Activated naive CD4-positive, alpha-beta T cell treated with anti-CD3 and anti-CD28 coated beads for 36 hours (primary cell): ENCODE measurements around the gene STK36. TPM values are rescaled to one million over a fixed set of nuclear protein-coding genes. Genes with fewer than 3 reads are reported as not detected.

Source experiments
- CTCF ChIA-PET: fragments of 350-600 bp; sonication (Branson Sonifier 250); formaldehyde crosslinking; loops from one replicate; lab custom pipeline; 2021; ENCODE audit warnings: antibody characterized with exemption; lab: Charles Lee
- DNase-seq: peaks from one replicate; pipeline ENCODE4 v3.0.0-alpha.2; 2020
- H3K27ac Mint-ChIP-seq: one replicate; pipeline ENCODE4 v1.8.0; 2021; ENCODE audit warnings: mild to moderate bottlenecking, mixed read lengths
- H3K27me3 Mint-ChIP-seq: one replicate; pipeline ENCODE4 v1.8.0; 2021; ENCODE audit warnings: low read depth, mixed read lengths
- H3K36me3 Mint-ChIP-seq: one replicate; pipeline ENCODE4 v1.8.0; 2021; ENCODE audit warnings: low read depth, mixed read lengths
- H3K4me1 Mint-ChIP-seq: one replicate; pipeline ENCODE4 v1.8.0; 2021; ENCODE audit warnings: low read depth, mixed read lengths
- H3K4me3 Mint-ChIP-seq: one replicate; pipeline ENCODE4 v1.8.0; 2021; ENCODE audit warnings: mild to moderate bottlenecking, moderate library complexity, mixed read lengths
- H3K9me3 Mint-ChIP-seq: one replicate; pipeline ENCODE4 v1.8.0; 2021; ENCODE audit warnings: mixed read lengths
- intact Hi-C: fragments of 100-400 bp; cut with micrococcal nuclease; formaldehyde crosslinking; loops from one replicate; pipeline ENCODE4 v1.15.1; 2023
- total RNA-seq, 2 experiments: library from RNA; stranded (reverse); gene quantifications; one replicate each; pipeline ENCODE4 v1.2.3, GENCODE V29; 2021

STK36 gene
- total RNA-seq, 2 experiments from 2014 or later, result 14.7 to 15.1 TPM

DNA sequence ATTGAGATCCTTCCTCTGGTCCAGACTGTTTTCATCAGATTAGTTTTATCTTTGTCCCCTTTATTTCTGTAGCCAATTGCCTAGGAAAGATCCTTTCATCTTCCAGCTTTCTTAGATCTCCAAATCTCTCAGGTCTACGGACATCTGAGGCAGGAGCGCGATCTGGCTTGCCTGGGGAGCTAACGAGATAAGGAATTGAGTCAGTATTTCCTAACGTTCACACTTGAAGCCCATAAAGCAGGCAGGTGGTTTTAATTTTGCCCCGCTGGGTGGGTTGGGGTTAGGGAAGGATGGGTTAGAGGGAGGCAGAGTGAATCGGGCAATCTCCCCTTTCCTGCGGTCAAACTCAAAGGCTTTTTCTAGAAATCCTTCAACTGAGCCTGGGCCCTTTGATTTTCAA lies 38.0 kb downstream of the STK36 start:
- Mint-ChIP-seq H3K27me3 (peaks cover 3% of the 10 kb centered on the region), H3K4me1 (peaks cover 15% of the 10 kb centered on the region), H3K36me3 (peaks cover 1% of the 10 kb centered on the region), H3K27ac (no peak overlapping the region), H3K4me3 (peak overlapping the region; percentile 33), H3K9me3 (no peaks in the 10 kb centered on the region)
- intact Hi-C loops, result loop anchor here (1.0 to 10.0 kb wide), 13 partner anchors 39 to 678 kb away; partner anchors contain the start of genes AAMP, ANKZF1, ATG9A and BCS1L
- CTCF ChIA-PET, result interaction anchor here (0.6 to 2.3 kb wide), 19 partner anchors 9 to 591 kb away, joined by 3 to 11 read pairs (median 4); partner anchors contain the start of genes RNF25 and STK36
- DNase-seq, result no peak

DNA sequence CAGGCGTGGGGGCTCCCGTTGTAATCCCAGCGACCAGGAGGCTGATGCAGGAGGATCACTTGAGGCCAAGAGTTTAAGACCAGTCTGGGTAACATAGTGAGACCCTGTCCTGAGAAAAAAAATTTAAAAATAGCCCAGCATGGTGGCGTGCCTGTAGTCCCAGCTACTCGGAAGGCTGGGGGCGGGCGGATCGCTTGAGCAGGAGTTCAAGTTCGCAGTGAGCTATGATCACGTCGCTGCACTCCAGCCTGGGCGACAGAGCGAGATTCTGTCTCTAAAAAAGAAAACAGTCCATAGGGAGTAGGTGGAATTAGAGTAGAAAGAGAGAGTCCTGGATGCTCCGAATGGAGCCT lies 38.4 kb downstream of the STK36 start:
- intact Hi-C loops, result loop anchor here (1.0 to 10.0 kb wide), 13 partner anchors 39 to 678 kb away; partner anchors contain the start of genes AAMP, ANKZF1, ATG9A and BCS1L
- no peak for DNase-seq
- no peak overlapping the region for H3K27ac Mint-ChIP-seq
- CTCF ChIA-PET, result interaction anchor here (0.6 to 2.3 kb wide), 20 partner anchors 10 to 590 kb away, joined by 3 to 11 read pairs (median 4); partner anchors contain the start of genes RNF25 and STK36
- H3K36me3 Mint-ChIP-seq, result peaks cover 1% of the 10 kb centered on the region
- H3K4me1 Mint-ChIP-seq, result peaks cover 15% of the 10 kb centered on the region
- no peaks in the 10 kb centered on the region for H3K9me3 Mint-ChIP-seq
- H3K27me3 Mint-ChIP-seq, result peaks cover 3% of the 10 kb centered on the region
- peak overlapping the region; percentile 98 for H3K4me3 Mint-ChIP-seq

GRCh38 chr2:218710687-218711549 lies 39.0 kb downstream of the STK36 start, which contains the start of gene TTLL4:
TSS of gene TTLL4 (plus strand) at chr2:218710835. CDS start at chr2:218737677, 26,842 bp downstream.
- Mint-ChIP-seq H3K9me3 (no peaks in the 10 kb centered on the region), H3K27me3 (peaks cover 3% of the 10 kb centered on the region), H3K4me3 (peak within 1 kb of the TSS; percentile 98), H3K27ac (peak within 1 kb of the TSS; percentile 80), H3K36me3 (peaks cover 4% of the 10 kb centered on the region), H3K4me1 (peaks cover 15% of the 10 kb centered on the region)
- CTCF ChIA-PET, result interaction anchor here (0.6 to 2.3 kb wide), 20 partner anchors 10 to 590 kb away, joined by 3 to 11 read pairs (median 4); partner anchors contain the start of genes RNF25 and STK36
- intact Hi-C loops, result loop anchor here (1.0 to 10.0 kb wide), 13 partner anchors 40 to 677 kb away; partner anchors contain the start of genes AAMP, ANKZF1, ATG9A and BCS1L
- peak; percentile 99 for DNase-seq

GRCh38 chr2:218711550-218711929 lies 39.7 kb downstream of the STK36 start:
- Mint-ChIP-seq H3K4me3 (peak overlapping the region; percentile 98), H3K4me1 (peaks cover 15% of the 10 kb centered on the region), H3K27ac (peak overlapping the region; percentile 80), H3K27me3 (peaks cover 3% of the 10 kb centered on the region), H3K9me3 (no peaks in the 10 kb centered on the region), H3K36me3 (peaks cover 6% of the 10 kb centered on the region)
- intact Hi-C loops, result loop anchor here (2.0 to 10.0 kb wide), 3 partner anchors 313 to 513 kb away; partner anchors contain the start of genes ANKZF1, ATG9A and CTDSP1
- CTCF ChIA-PET, result interaction anchor here (0.8 to 2.3 kb wide), 2 partner anchors 136 to 186 kb away, joined by 4 to 11 read pairs; no protein-coding TSS in a partner anchor
- no peak for DNase-seq

DNA sequence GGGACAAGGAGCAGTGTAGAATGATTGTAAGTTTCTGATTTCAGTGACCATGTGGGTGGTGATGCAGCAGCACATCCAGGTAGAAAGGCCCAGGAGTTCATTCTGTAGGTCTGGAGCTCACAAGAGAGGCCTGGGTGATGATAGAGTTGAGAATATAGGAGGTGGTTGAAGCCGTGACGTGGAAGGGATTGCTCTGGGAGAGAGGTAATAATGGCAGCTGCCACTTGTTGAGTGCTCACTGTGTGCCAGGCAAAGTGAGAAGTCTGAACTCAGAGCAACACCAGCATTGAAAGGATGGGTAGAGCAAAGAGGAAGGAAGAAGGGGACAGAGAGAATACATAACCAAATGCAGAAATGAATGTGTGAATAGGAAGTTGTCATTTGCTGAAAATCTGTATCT lies 42.0 kb downstream of the STK36 start:
- DNase-seq, result no peak
- Mint-ChIP-seq H3K27me3 (no peaks in the 10 kb centered on the region), H3K27ac (no peak overlapping the region), H3K4me1 (peaks cover 24% of the 10 kb centered on the region), H3K36me3 (peaks cover 12% of the 10 kb centered on the region), H3K9me3 (no peaks in the 10 kb centered on the region), H3K4me3 (no peak overlapping the region)
- CTCF ChIA-PET, result interaction anchor here (0.6 to 1.8 kb wide), 3 partner anchors 11 to 134 kb away, joined by 3 to 6 read pairs (median 4); no protein-coding TSS in a partner anchor
- intact Hi-C loops, result loop anchor here (10.0 kb wide), 1 partner anchor 511 kb away; the partner anchor contains the start of genes ANKZF1 and ATG9A

DNA sequence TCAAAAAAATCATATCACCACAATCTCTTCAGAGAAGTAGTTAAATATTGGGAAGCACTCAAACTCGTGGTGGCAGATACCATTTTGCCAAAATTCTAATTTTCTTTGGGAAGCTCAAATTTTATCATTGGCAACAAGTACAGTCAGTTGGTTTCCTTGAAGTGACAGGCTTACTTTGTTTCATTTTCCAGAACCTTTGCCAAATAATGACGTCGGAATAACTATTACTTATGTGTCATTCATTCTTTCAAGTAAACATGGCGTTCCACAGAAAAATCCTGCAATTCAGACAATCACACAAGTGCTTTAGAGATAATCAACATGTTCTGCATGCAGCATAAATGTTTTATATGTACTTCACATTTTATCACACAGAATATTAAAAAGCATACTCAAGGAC lies 44.2 kb downstream of the STK36 start:
- intact Hi-C loops, result loop anchor here (10.0 kb wide), 1 partner anchor 509 kb away; the partner anchor contains the start of genes ANKZF1 and ATG9A
- H3K36me3 Mint-ChIP-seq, result peaks cover 21% of the 10 kb centered on the region
- no peaks in the 10 kb centered on the region for H3K9me3 Mint-ChIP-seq
- peaks cover 24% of the 10 kb centered on the region for H3K4me1 Mint-ChIP-seq
- no peak overlapping the region for H3K27ac Mint-ChIP-seq
- no peak for DNase-seq
- CTCF ChIA-PET, result interaction anchor here (0.7 kb wide), 1 partner anchor 79 kb away, joined by 3 read pairs; no protein-coding TSS in a partner anchor
- H3K4me3 Mint-ChIP-seq, result no peak overlapping the region
- H3K27me3 Mint-ChIP-seq, result no peaks in the 10 kb centered on the region

- Mint-ChIP-seq H3K4me1 (peaks cover 16% of the 10 kb centered on the region), H3K27me3 (no peaks in the 10 kb centered on the region), H3K27ac (no peak overlapping the region), H3K9me3 (no peaks in the 10 kb centered on the region), H3K4me3 (no peak overlapping the region), H3K36me3 (peaks cover 20% of the 10 kb centered on the region)
- CTCF ChIA-PET, result interaction anchor here (0.5 to 1.1 kb wide), 3 partner anchors 8 to 639 kb away, joined by 3 read pairs; no protein-coding TSS in a partner anchor
- intact Hi-C loops, result loop anchor here (10.0 kb wide), 1 partner anchor 508 kb away; the partner anchor contains the start of genes ANKZF1 and ATG9A
- DNase-seq, result no peak
Observed at GRCh38 chr2:218717262-218717661, 45.4 kb downstream of the STK36 start.

DNA sequence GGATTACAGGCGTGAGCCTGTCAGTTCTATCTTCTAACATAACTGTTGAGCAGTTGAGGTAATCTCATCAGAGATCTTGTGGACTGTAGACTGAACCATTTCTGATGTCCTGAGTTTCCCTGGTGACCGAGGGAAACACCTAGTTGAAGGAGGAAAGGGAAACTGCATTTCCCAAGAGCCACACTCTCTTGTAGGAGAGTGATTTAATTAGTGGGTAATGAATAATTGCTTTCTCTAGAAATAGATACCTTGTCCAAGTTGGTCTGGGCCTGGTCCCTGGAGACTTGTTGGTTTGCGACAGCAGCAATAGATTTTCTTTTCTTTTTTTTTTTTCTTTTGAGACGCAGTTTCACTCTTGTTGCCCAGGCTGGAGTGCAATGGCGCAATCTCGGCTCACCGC lies 46.2 kb downstream of the STK36 start:
- Mint-ChIP-seq H3K27me3 (no peaks in the 10 kb centered on the region), H3K27ac (no peak overlapping the region), H3K36me3 (peaks cover 20% of the 10 kb centered on the region), H3K9me3 (no peaks in the 10 kb centered on the region), H3K4me1 (peaks cover 22% of the 10 kb centered on the region), H3K4me3 (no peak overlapping the region)
- DNase-seq, result no peak
- intact Hi-C loops, result loop anchor here (10.0 kb wide), 1 partner anchor 507 kb away; the partner anchor contains the start of genes ANKZF1 and ATG9A
- CTCF ChIA-PET, result interaction anchor here (0.7 to 1.1 kb wide), 2 partner anchors 7 to 129 kb away, joined by 3 read pairs; no protein-coding TSS in a partner anchor

DNA sequence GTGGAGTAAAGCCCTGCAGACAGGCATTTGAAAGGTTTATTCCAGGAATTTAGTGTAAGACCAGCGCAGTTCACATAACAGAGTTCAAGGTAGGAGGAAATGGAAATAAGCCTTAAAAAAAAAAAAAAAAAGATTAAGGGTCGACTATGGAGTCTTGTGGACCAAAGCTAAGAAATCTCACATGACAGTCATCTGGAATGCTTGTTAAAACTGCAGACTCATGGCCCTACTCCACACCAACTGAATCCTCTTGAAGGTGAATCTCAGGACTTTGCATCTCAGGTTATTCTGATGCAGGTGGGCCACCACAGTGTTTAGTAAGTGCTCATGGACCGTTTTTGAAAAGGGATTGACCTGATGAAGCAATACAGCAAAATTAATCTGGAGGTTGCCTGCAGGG lies 47.6 kb downstream of the STK36 start:
- intact Hi-C loops, result loop anchor here (10.0 kb wide), 1 partner anchor 505 kb away; the partner anchor contains the start of genes ANKZF1 and ATG9A
- H3K27ac Mint-ChIP-seq, result no peak overlapping the region
- no peaks in the 10 kb centered on the region for H3K27me3 Mint-ChIP-seq

DNA sequence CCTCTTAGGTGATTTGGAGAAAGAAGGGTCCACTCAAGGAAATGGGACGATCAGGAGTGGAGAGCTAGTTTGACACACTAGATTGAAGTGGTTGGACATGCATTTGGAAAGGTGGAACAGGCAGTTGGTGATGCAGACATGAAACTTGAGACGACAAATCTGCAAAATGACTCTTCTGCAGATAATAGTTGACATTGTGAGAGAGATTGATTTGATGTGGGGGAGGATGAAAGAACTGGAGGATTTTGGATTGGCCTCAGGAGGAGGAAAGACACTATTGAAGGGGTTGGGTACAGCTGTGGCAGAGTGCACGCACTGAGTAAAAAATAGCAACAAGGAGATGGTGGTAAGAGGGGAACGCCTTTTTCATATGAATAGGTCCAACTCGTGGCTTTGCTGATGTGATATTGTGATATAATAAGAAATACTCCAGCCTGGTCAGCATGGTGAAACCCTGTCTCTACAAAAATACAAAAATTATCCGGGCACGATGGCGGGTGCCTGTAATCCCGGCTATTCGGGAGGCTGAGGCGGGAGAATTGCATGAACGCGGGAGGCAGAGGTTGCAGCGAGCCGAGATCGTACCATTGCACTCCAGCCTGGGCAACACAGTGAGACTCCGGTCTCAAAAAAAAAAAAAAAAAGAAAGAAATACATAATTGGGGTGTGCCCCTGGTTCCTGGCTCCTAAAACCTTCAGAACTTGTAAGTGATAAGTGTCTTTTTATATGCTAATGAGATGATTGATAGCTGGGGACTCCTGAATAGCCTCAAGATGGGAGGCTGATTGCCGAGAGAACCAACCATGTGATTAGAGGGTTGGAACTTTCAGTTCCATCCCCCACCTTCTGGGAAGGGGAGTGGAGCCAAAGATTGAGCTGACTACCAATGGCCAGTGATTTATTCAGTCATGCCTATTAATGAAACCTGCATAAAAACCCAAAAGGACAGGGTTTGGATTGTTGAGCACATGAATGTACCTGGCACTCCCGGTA lies 48.5 kb downstream of the STK36 start:
- H3K9me3 Mint-ChIP-seq, result no peaks in the 10 kb centered on the region
- H3K4me1 Mint-ChIP-seq, result peaks cover 20% of the 10 kb centered on the region
- no peak overlapping the region for H3K4me3 Mint-ChIP-seq
- CTCF ChIA-PET, result interaction anchor here (0.6 to 1.3 kb wide), 2 partner anchors 10 to 186 kb away, joined by 4 to 6 read pairs; no protein-coding TSS in a partner anchor
- H3K36me3 Mint-ChIP-seq, result peaks cover 28% of the 10 kb centered on the region
- DNase-seq, result no peak
- intact Hi-C loops, result no loop called here
- no peak overlapping the region for H3K27ac Mint-ChIP-seq
- H3K27me3 Mint-ChIP-seq, result no peaks in the 10 kb centered on the region

More for the DNA sequence above, 47.6 kb downstream of the STK36 start:
- peaks cover 24% of the 10 kb centered on the region for H3K36me3 Mint-ChIP-seq
- H3K4me3 Mint-ChIP-seq, result no peak overlapping the region
- no peaks in the 10 kb centered on the region for H3K9me3 Mint-ChIP-seq
- CTCF ChIA-PET, result interaction anchor here (1.3 kb wide), 1 partner anchor 11 kb away, joined by 6 read pairs; no protein-coding TSS in a partner anchor
- DNase-seq, result no peak
- peaks cover 20% of the 10 kb centered on the region for H3K4me1 Mint-ChIP-seq

DNA sequence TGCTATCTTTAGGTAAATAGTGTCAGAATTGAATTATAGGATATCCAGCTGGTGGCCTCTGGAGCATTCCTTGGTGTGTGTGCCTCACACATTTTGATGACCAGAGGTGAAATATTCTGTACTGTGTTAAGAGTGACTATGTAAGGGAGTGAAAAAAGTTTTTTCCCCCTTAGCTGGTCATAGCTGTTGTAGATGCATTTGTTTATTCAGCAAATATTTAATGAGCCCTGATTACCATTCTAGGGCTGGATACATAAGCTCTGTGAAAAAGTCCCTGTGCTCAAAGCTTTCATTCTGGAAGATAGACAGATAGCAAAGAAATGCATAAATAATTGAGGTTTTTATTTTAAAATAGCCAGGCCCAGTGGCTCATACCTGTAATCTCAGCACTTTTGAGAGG lies 49.6 kb downstream of the STK36 start:
- Mint-ChIP-seq H3K9me3 (peaks cover 7% of the 10 kb centered on the region), H3K4me3 (no peak overlapping the region), H3K4me1 (peaks cover 20% of the 10 kb centered on the region), H3K36me3 (peaks cover 34% of the 10 kb centered on the region), H3K27me3 (no peaks in the 10 kb centered on the region), H3K27ac (no peak overlapping the region)
- DNase-seq, result no peak
- intact Hi-C loops, result no loop called here
- CTCF ChIA-PET, result interaction anchor here (0.6 to 0.7 kb wide), 2 partner anchors 54 to 191 kb away, joined by 4 to 5 read pairs; no protein-coding TSS in a partner anchor
